HUES6 (cell line): Measurements from ENCODE around the gene BANP.

Source experiments
- H3K27ac ChIP-seq: 2 replicates; pipeline ENCODE4 v1.7.0; 2013; ENCODE audit warnings: low read depth, mild to moderate bottlenecking, low read length, inconsistent platforms
- H3K27me3 ChIP-seq: 2 replicates; pipeline ENCODE4 v1.6.1; 2013; ENCODE audit warnings: low read length; ENCODE audit not compliant: control insufficient read depth, insufficient read depth
- H3K36me3 ChIP-seq: 2 replicates; pipeline ENCODE4 v1.6.1; 2013; ENCODE audit warnings: low read length; ENCODE audit not compliant: control insufficient read depth, insufficient read depth
- H3K4me1 ChIP-seq: 2 replicates; pipeline ENCODE4 v1.6.1; 2013; ENCODE audit warnings: low read length; ENCODE audit not compliant: control insufficient read depth, insufficient read depth
- H3K4me3 ChIP-seq: 2 replicates; pipeline ENCODE4 v1.5.1; 2013; ENCODE audit warnings: low read depth, low read length
- H3K9ac ChIP-seq: one replicate; pipeline ENCODE4 v1.6.1; 2013; ENCODE audit warnings: mild to moderate bottlenecking, low read length
- H3K9me3 ChIP-seq: 2 replicates; pipeline ENCODE4 v1.6.1; 2013; ENCODE audit warnings: low read depth, low read length; ENCODE audit not compliant: control insufficient read depth, insufficient read depth

The BANP gene

DNA sequence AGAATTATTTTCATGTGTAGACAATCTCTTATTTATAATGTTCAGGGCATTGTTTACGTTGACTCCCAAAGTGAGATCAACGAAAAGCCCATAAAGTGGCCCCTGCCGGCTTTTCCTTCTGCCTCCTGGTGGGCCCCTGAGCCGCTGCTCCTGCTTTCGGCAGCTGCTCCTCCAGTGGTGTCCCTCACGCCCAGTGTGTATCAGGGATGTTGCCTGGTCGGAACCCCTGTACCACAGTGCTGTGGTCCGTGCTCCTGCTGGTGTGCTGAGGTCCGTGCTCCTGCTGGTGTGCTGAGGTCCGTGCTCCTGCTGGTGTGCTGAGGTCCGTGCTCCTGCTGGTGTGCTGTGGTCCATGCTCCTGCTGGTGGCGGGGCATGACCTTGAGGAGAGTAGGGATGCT lies 107.6 kb downstream of the BANP start:
- Histone ChIP-seq H3K27ac (no peak overlapping the region), H3K9me3 (no peaks in the 10 kb centered on the region), H3K9ac (no peak overlapping the region), H3K27me3 (no peaks in the 10 kb centered on the region), H3K4me1 (no peaks in the 10 kb centered on the region), H3K36me3 (peaks cover 13% of the 10 kb centered on the region), H3K4me3 (no peak overlapping the region)

GRCh38 chr16:88059701-88060386 lies 108.6 kb downstream of the BANP start:
- no peak overlapping the region for H3K4me3 ChIP-seq
- H3K9me3 ChIP-seq = no peaks in the 10 kb centered on the region
- no peaks in the 10 kb centered on the region for H3K4me1 ChIP-seq
- H3K27ac ChIP-seq = no peak overlapping the region
- no peak overlapping the region for H3K9ac ChIP-seq
- H3K36me3 ChIP-seq = peaks cover 13% of the 10 kb centered on the region
- no peaks in the 10 kb centered on the region for H3K27me3 ChIP-seq

DNA sequence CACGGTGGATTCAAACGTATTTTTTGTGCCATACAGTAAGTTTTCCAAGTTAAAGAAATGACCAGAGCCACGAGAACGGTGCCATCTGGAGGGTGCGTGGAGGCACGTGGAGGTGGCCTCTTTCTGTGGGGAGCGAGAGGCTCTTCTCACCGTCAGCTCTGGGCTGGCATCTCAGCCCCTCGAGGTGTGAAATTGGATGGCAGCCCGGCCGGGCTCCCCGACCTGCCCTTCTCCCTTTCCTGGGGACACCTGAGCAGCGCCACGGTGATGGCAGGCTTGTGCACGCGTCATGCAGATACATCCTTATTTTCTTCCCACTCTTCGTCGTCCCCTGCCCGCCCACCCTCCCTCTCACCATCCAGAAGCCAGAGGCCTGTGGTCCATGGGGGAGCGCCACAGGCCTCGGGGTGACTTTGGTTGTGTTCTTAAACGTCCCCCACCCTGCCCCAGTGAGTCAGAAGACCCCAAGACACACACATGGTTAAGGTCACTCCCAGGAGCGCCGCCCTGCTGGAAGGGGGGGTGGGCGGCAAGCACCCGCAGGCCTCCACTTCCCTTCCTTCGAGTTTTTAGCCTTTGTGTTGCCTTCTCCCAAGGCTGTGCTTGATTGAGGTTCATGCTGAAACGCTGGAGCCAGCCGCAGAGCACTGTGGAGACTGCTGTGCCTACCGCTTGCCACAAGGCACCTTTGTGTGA lies 109.4 kb downstream of the BANP start:
- no peak overlapping the region for H3K9ac ChIP-seq
- no peaks in the 10 kb centered on the region for H3K27me3 ChIP-seq
- H3K36me3 ChIP-seq = peaks cover 13% of the 10 kb centered on the region
- H3K4me1 ChIP-seq = no peaks in the 10 kb centered on the region
- no peak overlapping the region for H3K27ac ChIP-seq
- H3K9me3 ChIP-seq = no peaks in the 10 kb centered on the region
- no peak overlapping the region for H3K4me3 ChIP-seq

- H3K9me3 ChIP-seq = no peaks in the 10 kb centered on the region
- no peaks in the 10 kb centered on the region for H3K27me3 ChIP-seq
These were observed 110.3 kb downstream of the BANP start for GRCh38 chr16:88061346-88062110.

GRCh38 chr16:88062341-88063210 lies 111.3 kb downstream of the BANP start:
- H3K27me3 ChIP-seq = no peaks in the 10 kb centered on the region
- H3K27ac ChIP-seq = no peak overlapping the region
- no peak overlapping the region for H3K9ac ChIP-seq
- no peak overlapping the region for H3K4me3 ChIP-seq
- H3K4me1 ChIP-seq = no peaks in the 10 kb centered on the region
- H3K36me3 ChIP-seq = peaks cover 13% of the 10 kb centered on the region
- no peaks in the 10 kb centered on the region for H3K9me3 ChIP-seq

More at GRCh38 chr16:88061346-88062110, 110.3 kb downstream of the BANP start:
- Histone ChIP-seq H3K36me3 (peaks cover 13% of the 10 kb centered on the region), H3K27ac (no peak overlapping the region), H3K4me3 (no peak overlapping the region), H3K9ac (no peak overlapping the region), H3K4me1 (no peaks in the 10 kb centered on the region)

DNA sequence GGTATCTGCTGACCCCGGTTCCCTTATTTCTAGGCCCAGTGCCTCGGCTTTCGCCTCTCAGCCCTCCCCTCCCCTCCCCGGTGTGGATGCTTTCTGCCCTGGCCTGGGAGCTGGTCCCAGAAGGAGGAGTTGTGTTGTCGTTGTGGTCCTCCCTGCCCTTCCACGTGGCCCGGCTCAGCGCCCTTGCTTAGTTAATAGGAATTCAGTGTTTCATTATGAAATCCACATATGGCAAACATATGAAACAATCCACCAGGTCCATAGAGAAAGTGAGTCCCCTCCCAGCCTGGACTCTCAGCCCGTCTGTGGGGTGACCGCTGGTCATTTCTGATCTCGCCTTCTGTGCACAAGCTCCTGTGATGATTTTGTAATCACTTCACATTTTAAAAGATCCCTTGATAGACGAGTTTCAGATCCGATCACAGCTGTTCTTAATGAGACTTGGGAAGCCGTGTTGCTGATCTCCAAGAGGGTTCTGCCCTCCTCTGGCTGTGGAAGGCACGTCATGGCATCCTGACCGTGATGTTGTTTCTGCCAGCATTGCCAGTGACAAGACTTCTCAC lies 112.1 kb downstream of the BANP start:
- no peak overlapping the region for H3K9ac ChIP-seq
- H3K4me3 ChIP-seq = no peak overlapping the region
- H3K36me3 ChIP-seq = peaks cover 13% of the 10 kb centered on the region
- H3K27me3 ChIP-seq = no peaks in the 10 kb centered on the region
- H3K4me1 ChIP-seq = no peaks in the 10 kb centered on the region
- no peaks in the 10 kb centered on the region for H3K9me3 ChIP-seq
- H3K27ac ChIP-seq = no peak overlapping the region

DNA sequence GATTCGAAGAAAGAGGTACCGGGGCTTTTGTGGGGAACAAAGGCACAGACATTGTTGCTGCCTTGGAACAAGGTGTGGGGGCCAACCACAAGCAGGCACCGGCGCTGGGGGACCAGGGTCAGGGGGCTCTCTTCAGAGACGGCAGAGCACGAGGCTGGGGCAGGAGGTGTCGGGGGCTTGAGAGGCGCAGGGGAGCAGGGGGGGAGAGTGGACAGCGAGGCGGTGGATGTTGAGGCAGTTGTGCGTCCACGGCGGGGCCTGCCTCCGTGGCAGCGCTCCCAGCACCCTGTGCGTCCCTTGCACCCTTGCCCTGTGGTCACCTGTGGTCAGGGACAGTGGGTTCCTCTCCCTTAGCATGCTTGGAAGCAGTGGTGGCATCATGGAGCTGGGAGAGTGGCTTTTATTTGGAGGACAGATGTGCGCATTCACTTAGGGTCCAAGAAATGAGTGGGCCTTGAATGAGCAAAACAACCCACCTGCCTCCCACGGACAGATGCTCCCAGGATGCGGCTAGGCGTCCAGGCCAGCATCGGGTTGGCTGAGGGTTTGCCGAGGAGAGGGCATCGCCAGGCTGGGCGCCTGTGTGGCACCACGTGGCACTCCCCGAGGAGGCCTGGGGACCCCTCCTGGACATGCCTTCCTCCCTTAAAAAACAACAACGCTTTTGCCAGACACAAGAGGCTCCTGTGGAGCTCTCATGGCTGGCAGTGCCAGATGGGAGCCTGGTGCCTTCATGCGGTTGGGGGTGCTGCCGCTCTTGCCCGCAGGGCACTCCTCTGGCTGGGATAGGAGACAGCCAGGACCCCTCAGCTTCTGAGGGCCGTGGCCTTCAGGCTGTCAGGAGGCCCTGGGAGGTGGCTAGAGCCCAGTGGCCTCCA lies 113.0 kb downstream of the BANP start:
- peaks cover 13% of the 10 kb centered on the region for H3K36me3 ChIP-seq
- no peak overlapping the region; the same call in 1 of the 2 replicates for H3K27ac ChIP-seq
- H3K9ac ChIP-seq = no peak overlapping the region

DNA sequence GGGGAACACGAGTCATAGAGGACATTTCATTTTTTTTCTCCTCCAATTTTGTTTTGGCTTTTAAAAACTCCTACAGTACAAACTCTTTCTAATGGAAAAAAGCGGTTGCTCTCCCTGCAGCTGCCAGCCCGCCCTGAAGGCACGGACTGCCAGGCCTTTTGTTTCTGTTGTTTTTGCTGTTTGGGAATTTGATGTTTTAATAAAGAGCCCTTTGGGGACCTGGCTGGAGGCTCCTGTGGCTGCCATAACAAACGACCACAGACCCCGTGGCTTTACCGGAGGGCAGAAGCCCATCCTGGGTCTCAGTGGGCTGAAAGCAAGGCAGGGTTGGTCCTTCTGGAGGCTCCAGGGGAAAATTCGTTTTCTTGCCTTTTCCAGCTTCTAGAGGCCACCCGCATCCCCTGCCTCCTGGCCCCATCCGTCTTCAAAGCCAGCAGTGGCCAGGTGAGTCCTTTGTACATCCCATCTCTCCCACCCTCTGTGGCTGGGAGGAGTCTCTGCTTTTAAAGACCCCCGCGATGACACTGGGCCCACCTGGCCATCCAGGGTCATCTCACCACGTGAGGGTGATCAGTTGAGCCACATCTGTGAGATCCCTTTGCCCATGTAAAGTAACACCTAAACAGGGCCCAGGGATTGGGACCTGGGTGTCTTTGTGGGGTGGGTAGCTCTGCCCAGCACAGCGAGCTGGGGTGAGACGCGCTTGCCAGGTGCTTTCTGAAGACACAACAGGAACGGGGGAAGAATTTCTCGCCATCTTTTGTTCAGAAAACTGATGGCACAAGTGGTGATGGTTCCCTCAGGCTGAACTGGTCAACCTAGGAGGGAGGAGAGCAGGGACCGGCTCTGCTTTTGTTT lies 113.9 kb downstream of the BANP start:
- H3K27me3 ChIP-seq = no peaks in the 10 kb centered on the region
- no peak overlapping the region for H3K9ac ChIP-seq
- H3K4me1 ChIP-seq = no peaks in the 10 kb centered on the region
- no peak overlapping the region for H3K27ac ChIP-seq
- no peak overlapping the region for H3K4me3 ChIP-seq
- H3K9me3 ChIP-seq = no peaks in the 10 kb centered on the region
- H3K36me3 ChIP-seq = peaks cover 12% of the 10 kb centered on the region

More for the DNA sequence above, 113.0 kb downstream of the BANP start:
- no peaks in the 10 kb centered on the region for H3K27me3 ChIP-seq
- H3K4me3 ChIP-seq = no peak overlapping the region
- H3K4me1 ChIP-seq = no peaks in the 10 kb centered on the region
- H3K9me3 ChIP-seq = no peaks in the 10 kb centered on the region

- no peak overlapping the region for H3K4me3 ChIP-seq
- no peak overlapping the region for H3K9ac ChIP-seq
- no peaks in the 10 kb centered on the region for H3K27me3 ChIP-seq
- peaks cover 10% of the 10 kb centered on the region; the same call in 1 of the 2 replicates for H3K36me3 ChIP-seq
- H3K9me3 ChIP-seq = no peaks in the 10 kb centered on the region
- no peaks in the 10 kb centered on the region for H3K4me1 ChIP-seq
- H3K27ac ChIP-seq = no peak overlapping the region
These were observed 114.5 kb downstream of the BANP start for GRCh38 chr16:88065747-88066142.
